Testis (tissue), 3 donors: ENCODE data around the gene RYR3. TPM values are rescaled to one million over a fixed set of nuclear protein-coding genes. Genes with fewer than 3 reads are reported as not detected.

Experiments
- DNase-seq: peaks from one replicate; pipeline ENCODE4 v3.0.0-alpha.2; 2019
- H3K27ac ChIP-seq, 2 donors: fragments of 200-600 bp; sonication (generic); one replicate each; pipeline ENCODE4 v1.5.1; 2019
- H3K27me3 ChIP-seq: fragments of 200-600 bp; sonication (generic); one replicate; pipeline ENCODE4 v1.5.1; 2019
- H3K36me3 ChIP-seq: fragments of 200-600 bp; sonication (generic); one replicate; pipeline ENCODE4 v1.5.1; 2017; ENCODE audit warnings: low read depth; ENCODE audit errors: missing control alignments
- H3K4me1 ChIP-seq: fragments of 200-600 bp; sonication (generic); one replicate; pipeline ENCODE4 v1.5.1; 2019
- H3K4me3 ChIP-seq, 2 donors: fragments of 200-600 bp; sonication (generic); one replicate each; pipeline ENCODE4 v1.5.1; 2017 to 2019
- H3K9me3 ChIP-seq: fragments of 200-600 bp; sonication (generic); one replicate; pipeline ENCODE4 v1.5.1; 2017
- POLR2A ChIP-seq: fragments of 450-650 bp; IDR thresholded peaks from one replicate; pipeline ENCODE4 v1.6.1; 2017; ENCODE audit warnings: antibody characterized with exemption, mild to moderate bottlenecking, moderate library complexity
- WGBS, 2 donors: methylation state at CpG; one replicate each; pipeline ENCODE4 v1.1.5; 2018; 5-methylcytosine and 5-hydroxymethylcytosine counted together
- intact Hi-C: fragments of 100-400 bp; cut with DNase I; formaldehyde crosslinking; loops from one replicate; pipeline ENCODE4 v1.15.1; 2023; ENCODE audit warnings: low total_unique reads
- polyA plus RNA-seq: library from polyadenylated mRNA; stranded (reverse); fragments of 350-450 nt; fragmentation: Illumina TruSeq; extraction: RNeasy Lipid Tissue Mini Kit (QIAGEN cat#74804); gene quantifications from one replicate; pipeline ENCODE4 v1.2.3, GENCODE V29; 2014; ENCODE audit warnings: low read depth, low replicate concordance; ENCODE audit not compliant: insufficient read depth
- total RNA-seq, 2 donors: library from RNA; depleted of rRNA; stranded (reverse); fragments of >200 nt; gene quantifications; one replicate each; pipeline ENCODE4 v1.2.3, GENCODE V29; 2016
- TF ChIP-seq, protein P1 (sequence below), 3 experiments: fragments of 450-650 bp in 2 of 3; fragments of 200-600 bp in 1 of 3; sonication (generic) in 1 of 3; IDR thresholded peaks; one replicate each; pipeline ENCODE4 v1.5.1; 2016 to 2019; ENCODE audit warnings: antibody characterized with exemption in 3 of 3, mild to moderate bottlenecking in 2 of 3, moderate library complexity in 1 of 3

Gene RYR3
- total and polyA plus RNA-seq, 3 donors from 2014 or later = 4.3 to 7.6 (median 4.4) TPM

DNA sequence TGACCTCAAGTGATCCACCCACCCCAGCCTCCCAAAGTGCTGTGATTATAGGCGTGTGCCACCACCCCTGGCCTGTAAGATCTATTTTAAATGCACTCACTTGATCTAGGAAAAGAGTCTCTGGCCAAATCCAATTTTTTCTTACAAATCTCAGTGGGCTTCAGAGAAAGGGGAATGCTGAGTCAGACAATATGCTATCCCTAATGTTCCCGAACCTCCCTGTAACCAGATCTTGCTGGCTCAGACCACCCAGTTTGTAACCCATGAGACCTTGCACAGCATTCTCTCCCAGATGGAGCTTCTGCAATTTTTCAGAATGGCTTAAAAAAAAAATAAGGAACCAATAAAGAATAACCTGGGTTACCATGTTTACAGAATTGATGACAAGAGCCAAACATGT, 205.8 kb downstream of the RYR3 start:
- DNase-seq = no peak
- Histone ChIP-seq H3K27me3 (no peaks in the 10 kb centered on the region), H3K4me1 (no peaks in the 10 kb centered on the region), H3K9me3 (no peaks in the 10 kb centered on the region), H3K36me3 (no peaks in the 10 kb centered on the region), H3K4me3 (no peak overlapping the region), H3K27ac (no peak overlapping the region)
- intact Hi-C loops = no loop called here
- TF ChIP-seq POLR2A = no peak
- TF ChIP-seq, protein P1, sequence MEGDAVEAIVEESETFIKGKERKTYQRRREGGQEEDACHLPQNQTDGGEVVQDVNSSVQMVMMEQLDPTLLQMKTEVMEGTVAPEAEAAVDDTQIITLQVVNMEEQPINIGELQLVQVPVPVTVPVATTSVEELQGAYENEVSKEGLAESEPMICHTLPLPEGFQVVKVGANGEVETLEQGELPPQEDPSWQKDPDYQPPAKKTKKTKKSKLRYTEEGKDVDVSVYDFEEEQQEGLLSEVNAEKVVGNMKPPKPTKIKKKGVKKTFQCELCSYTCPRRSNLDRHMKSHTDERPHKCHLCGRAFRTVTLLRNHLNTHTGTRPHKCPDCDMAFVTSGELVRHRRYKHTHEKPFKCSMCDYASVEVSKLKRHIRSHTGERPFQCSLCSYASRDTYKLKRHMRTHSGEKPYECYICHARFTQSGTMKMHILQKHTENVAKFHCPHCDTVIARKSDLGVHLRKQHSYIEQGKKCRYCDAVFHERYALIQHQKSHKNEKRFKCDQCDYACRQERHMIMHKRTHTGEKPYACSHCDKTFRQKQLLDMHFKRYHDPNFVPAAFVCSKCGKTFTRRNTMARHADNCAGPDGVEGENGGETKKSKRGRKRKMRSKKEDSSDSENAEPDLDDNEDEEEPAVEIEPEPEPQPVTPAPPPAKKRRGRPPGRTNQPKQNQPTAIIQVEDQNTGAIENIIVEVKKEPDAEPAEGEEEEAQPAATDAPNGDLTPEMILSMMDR (IDR thresholded peaks at IDR 0.05) = no peak
- WGBS, 2 donors = 68 to 80% methylated on average over 2 of the region's 2 CpGs

DNA sequence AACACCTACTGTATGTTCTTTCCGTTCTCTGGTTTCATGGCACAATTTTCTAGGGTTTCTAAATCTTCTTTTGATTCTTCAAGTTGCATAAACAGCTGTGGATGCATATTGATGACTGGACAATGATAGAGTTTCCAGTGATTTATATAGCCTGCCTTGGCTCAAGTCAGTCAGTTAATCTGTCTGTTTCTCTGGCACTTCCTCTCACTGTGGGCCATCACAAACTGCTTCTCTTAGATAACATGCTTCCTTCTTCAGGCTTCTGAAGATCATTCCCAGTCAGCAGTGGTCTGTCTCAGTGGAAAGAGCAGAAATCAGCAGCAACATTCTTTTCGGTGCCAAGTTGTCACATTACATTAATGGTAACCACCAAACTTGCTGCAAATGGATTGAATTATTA, 207.2 kb downstream of the RYR3 start:
- no peak for TF ChIP-seq POLR2A
- TF ChIP-seq, protein P1 (IDR thresholded peaks at IDR 0.05) = no peak
- Histone ChIP-seq H3K27me3 (no peaks in the 10 kb centered on the region), H3K27ac (no peak overlapping the region), H3K4me3 (no peak overlapping the region), H3K9me3 (no peaks in the 10 kb centered on the region), H3K4me1 (no peaks in the 10 kb centered on the region), H3K36me3 (no peaks in the 10 kb centered on the region)
- 69 to 82% methylated on average over 2 of the region's 2 CpGs for WGBS, 2 donors
- intact Hi-C loops = no loop called here
- no peak for DNase-seq

DNA sequence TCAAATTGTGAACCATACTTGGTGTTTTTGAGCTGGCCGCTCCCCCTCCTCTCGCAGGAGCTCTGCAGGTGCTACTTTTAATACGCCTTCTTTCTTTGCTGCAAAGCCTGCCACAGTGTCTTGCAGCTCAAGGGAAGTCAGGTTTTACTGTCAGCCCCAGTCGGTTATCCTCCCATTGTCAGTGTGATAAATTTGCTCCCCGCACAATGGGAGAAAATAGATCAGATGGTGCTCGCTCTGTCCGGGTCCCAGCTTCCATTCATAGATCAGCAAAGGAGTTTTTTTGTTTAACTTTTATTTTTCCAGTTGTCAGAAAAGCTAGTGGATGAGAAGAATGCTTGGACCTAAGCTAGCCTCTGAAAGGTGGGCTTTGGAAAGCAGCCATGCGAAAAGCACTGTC, 207.7 kb downstream of the RYR3 start:
- Histone ChIP-seq H3K4me1 (no peaks in the 10 kb centered on the region), H3K9me3 (no peaks in the 10 kb centered on the region), H3K4me3 (no peak overlapping the region), H3K27me3 (no peaks in the 10 kb centered on the region), H3K27ac (no peak overlapping the region), H3K36me3 (no peaks in the 10 kb centered on the region)
- WGBS, 2 donors = 68 to 72% methylated on average over 8 of the region's 8 CpGs
- intact Hi-C loops = no loop called here
- TF ChIP-seq, protein P1 (IDR thresholded peaks at IDR 0.05) = no peak
- no peak for TF ChIP-seq POLR2A
- DNase-seq = no peak

DNA sequence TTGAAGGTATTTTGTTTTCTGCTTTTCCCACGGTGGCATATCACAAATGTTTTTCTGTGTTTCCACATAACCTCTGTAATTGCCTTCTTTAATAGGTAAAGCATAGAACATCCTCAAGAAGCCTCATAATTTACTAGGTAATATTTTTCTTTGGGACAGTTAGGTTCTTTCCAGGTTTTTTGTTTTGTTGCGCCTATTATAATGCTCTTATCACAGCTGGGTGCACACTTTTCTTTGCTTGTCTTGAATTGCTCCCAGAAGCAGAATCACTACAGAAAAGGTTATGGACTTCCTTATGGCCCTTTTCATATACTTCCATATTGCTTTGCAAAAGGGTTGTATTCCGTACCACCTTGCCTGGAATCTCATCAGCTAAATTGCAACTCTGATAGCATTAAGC, 213.5 kb downstream of the RYR3 start:
- TF ChIP-seq, protein P1 (IDR thresholded peaks at IDR 0.05) = no peak
- no peak for TF ChIP-seq POLR2A
- no peak overlapping the region for H3K4me3 ChIP-seq
- WGBS, 2 donors = 88 to 90% methylated on average over 3 of the region's 3 CpGs
- no peaks in the 10 kb centered on the region for H3K9me3 ChIP-seq
- no peaks in the 10 kb centered on the region for H3K4me1 ChIP-seq
- no peaks in the 10 kb centered on the region for H3K27me3 ChIP-seq
- H3K36me3 ChIP-seq = no peaks in the 10 kb centered on the region
- intact Hi-C loops = no loop called here
- no peak for DNase-seq
- H3K27ac ChIP-seq = no peak overlapping the region

DNA sequence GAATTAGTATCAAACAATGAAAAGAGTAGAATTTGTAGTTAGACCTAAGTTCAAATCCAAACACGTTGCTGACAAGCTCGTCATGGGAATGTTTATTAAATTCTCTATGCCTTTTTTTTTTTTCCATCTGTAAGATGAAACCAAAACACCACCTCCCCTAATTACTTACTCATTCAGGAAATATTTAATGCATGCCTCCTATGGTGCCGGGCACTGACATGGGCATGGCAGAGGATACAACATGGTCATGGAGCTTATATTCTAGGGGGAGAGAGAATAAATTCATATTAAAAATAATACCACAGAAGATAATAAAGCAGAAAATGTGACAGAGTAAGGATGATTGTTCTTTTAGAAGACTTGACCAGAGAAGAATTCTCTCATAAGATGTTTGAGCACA, 215.8 kb downstream of the RYR3 start:
- Histone ChIP-seq H3K27me3 (no peaks in the 10 kb centered on the region), H3K4me3 (no peak overlapping the region), H3K27ac (no peak overlapping the region), H3K9me3 (no peaks in the 10 kb centered on the region), H3K36me3 (no peaks in the 10 kb centered on the region), H3K4me1 (no peaks in the 10 kb centered on the region)
- no peak for DNase-seq
- TF ChIP-seq, protein P1 (IDR thresholded peaks at IDR 0.05) = no peak
- intact Hi-C loops = no loop called here
- WGBS, 2 donors = 78 to 81% methylated on average over 3 of the region's 3 CpGs
